HG03575 (cell line): ENCODE data around the gene MERTK.
"Not testable (repeated sequence)": the region's sequence is repeated elsewhere in the genome, so short reads cannot be mapped to it uniquely, and the experiment has no call there.

Experiments
- ATAC-seq: cut with Tn5 transposase; IDR thresholded peaks from one replicate; pipeline ENCODE4 v1.9.1; 2021; ENCODE audit not compliant: unreplicated experiment, insufficient number of reproducible peaks, low FRiP score; ENCODE audit errors: extremely low read depth

MERTK gene

GRCh38 chr2:112054847-112055729 lies 156.7 kb downstream of the MERTK start, which contains the start of gene TMEM87B:
Gene TMEM87B (plus strand): TSS chr2:112055269. CDS start chr2:112055592, 323 bp downstream.
- no peak for ATAC-seq

- no peak for ATAC-seq
Measured at GRCh38 chr2:112055730-112056625, 157.6 kb downstream of the MERTK start.

GRCh38 chr2:112056626-112056987 lies 158.2 kb downstream of the MERTK start:
- ATAC-seq = no peak

- ATAC-seq = no peak
Measured at GRCh38 chr2:112059671-112060070, 161.3 kb downstream of the MERTK start.

GRCh38 chr2:112061299-112061698 lies 162.9 kb downstream of the MERTK start:
- no peak for ATAC-seq

- no peak for ATAC-seq
Measured at GRCh38 chr2:112061840-112062239, 163.4 kb downstream of the MERTK start.

- no peak for ATAC-seq
Measured at GRCh38 chr2:112062894-112063293, 164.5 kb downstream of the MERTK start.

GRCh38 chr2:112065486-112065885 lies 167.1 kb downstream of the MERTK start:
- no peak for ATAC-seq

- no peak for ATAC-seq
Measured at GRCh38 chr2:112065966-112066365, 167.6 kb downstream of the MERTK start.

- ATAC-seq = not testable (repeated sequence)
Measured at GRCh38 chr2:112069794-112070193, 171.4 kb downstream of the MERTK start.

- ATAC-seq = no peak
Measured at GRCh38 chr2:112073875-112074274, 175.5 kb downstream of the MERTK start.

- no peak for ATAC-seq
Measured at GRCh38 chr2:112074506-112074905, 176.1 kb downstream of the MERTK start.

- ATAC-seq = no peak
Measured at GRCh38 chr2:112075490-112076260, 177.3 kb downstream of the MERTK start.

- ATAC-seq = no peak
Measured at GRCh38 chr2:112077814-112078213, 179.4 kb downstream of the MERTK start.
